Endodermal cell (in vitro differentiated cells): ENCODE measurements around the gene PNCK. TPM values are rescaled to one million over a fixed set of nuclear protein-coding genes. Genes with fewer than 3 reads are reported as not detected.

ENCODE experiments used
- DNase-seq: peaks from one replicate; pipeline ENCODE4 v3.0.0-alpha.2; 2017
- H3K27ac ChIP-seq: 2 replicates; pipeline ENCODE4 v1.5.1; 2013; ENCODE audit warnings: mild to moderate bottlenecking, low read depth, low read length, moderate library complexity
- H3K27me3 ChIP-seq: 2 replicates; pipeline ENCODE4 v1.6.1; 2013; ENCODE audit warnings: mild to moderate bottlenecking, low read length, moderate library complexity; ENCODE audit not compliant: insufficient read depth, control insufficient read depth, poor library complexity, severe bottlenecking
- H3K36me3 ChIP-seq: 2 replicates; pipeline ENCODE4 v1.7.0; 2013; ENCODE audit warnings: mild to moderate bottlenecking, low read length, moderate library complexity; ENCODE audit not compliant: control insufficient read depth, insufficient read depth
- H3K4me1 ChIP-seq: one replicate; pipeline ENCODE4 v1.7.0; 2013; ENCODE audit warnings: low read length; ENCODE audit not compliant: control insufficient read depth, insufficient read depth
- H3K4me3 ChIP-seq: 2 replicates; pipeline ENCODE4 v1.5.1; 2013; ENCODE audit warnings: mild to moderate bottlenecking, low read length, moderate library complexity
- H3K9ac ChIP-seq: 2 replicates; pipeline ENCODE4 v1.6.1; 2013; ENCODE audit warnings: mild to moderate bottlenecking, low read length, moderate library complexity; ENCODE audit not compliant: poor library complexity, severe bottlenecking; ENCODE audit errors: extremely low read depth
- H3K9me3 ChIP-seq: 2 replicates; pipeline ENCODE4 v1.6.1; 2013; ENCODE audit warnings: mild to moderate bottlenecking, low read length, moderate library complexity; ENCODE audit not compliant: control insufficient read depth
- H3K27ac Mint-ChIP-seq: 2 replicates; pipeline ENCODE4 v1.8.0; 2020; ENCODE audit warnings: mixed read lengths
- H3K27me3 Mint-ChIP-seq: 2 replicates; pipeline ENCODE4 v1.8.0; 2021; ENCODE audit warnings: mild to moderate bottlenecking, mixed read lengths; ENCODE audit not compliant: insufficient read depth
- H3K36me3 Mint-ChIP-seq: 2 replicates; pipeline ENCODE4 v1.8.0; 2020; ENCODE audit warnings: low read depth, mixed read lengths
- H3K4me1 Mint-ChIP-seq: 2 replicates; pipeline ENCODE4 v1.8.0; 2020; ENCODE audit warnings: mixed read lengths
- H3K4me3 Mint-ChIP-seq: 2 replicates; pipeline ENCODE4 v1.8.0; 2020; ENCODE audit warnings: mild to moderate bottlenecking, moderate library complexity, mixed read lengths
- H3K9me3 Mint-ChIP-seq: 2 replicates; pipeline ENCODE4 v1.8.0; 2020; ENCODE audit warnings: mild to moderate bottlenecking, mixed read lengths
- CTCF ChIP-seq: fragments of 200-600 bp; sonication (generic); conservative IDR thresholded peaks from 2 replicates; pipeline ENCODE4 v1.5.0; 2021; ENCODE audit warnings: antibody characterized with exemption, mild to moderate bottlenecking
- WGBS, 2 experiments: methylation state at CpG; one replicate each; pipeline versions ENCODE4 v1.1.5 to v1.1.7; 2013; ENCODE audit warnings: missing lambda C conversion rate in 2 of 2, mixed read lengths in 1 of 2; ENCODE audit not compliant: insufficient coverage in 1 of 2, insufficient read length in 1 of 2; 5-methylcytosine and 5-hydroxymethylcytosine counted together
- total RNA-seq, 2 donors: library from RNA; stranded (reverse); fragmentation: NEBNext Ultra II Directional in 1 of 2; extraction: Animal tissue kit (Norgen Biotek cat#: 25700) in 1 of 2; gene quantifications; 2 replicates in 1 of 2; 3 replicates in 1 of 2; pipeline ENCODE4 v1.2.1, GENCODE V29; 2021

The PNCK gene
- total RNA-seq, 2 donors from 2014 or later: 2.8 to 12.9 TPM

- peaks cover 67% of the 10 kb centered on the region for H3K9me3 Mint-ChIP-seq
- 96% methylated on average over 2 of the region's 2 CpGs; no CpG with 5 or more reads in 1 of the 2 experiments for WGBS, 2 experiments
- DNase-seq: no peak
Measured at GRCh38 chrX:153719238-153719637, 45.6 kb upstream of the PNCK start.

GRCh38 chrX:153717445-153717844, 43.8 kb upstream of the PNCK start:
- WGBS, 2 experiments: 99 to 100% methylated on average over 1 to 8 of the region's 9 CpGs
- H3K9ac ChIP-seq: no peak overlapping the region
- H3K27ac ChIP-seq: no peak overlapping the region
- peaks cover 70% of the 10 kb centered on the region for H3K9me3 Mint-ChIP-seq
- no peak overlapping the region for H3K27ac Mint-ChIP-seq
- DNase-seq: no peak
- H3K4me1 ChIP-seq: no peaks in the 10 kb centered on the region
- peaks cover 64% of the 10 kb centered on the region for H3K36me3 ChIP-seq
- H3K27me3 ChIP-seq: no peaks in the 10 kb centered on the region
- no peaks in the 10 kb centered on the region for H3K27me3 Mint-ChIP-seq
- H3K9me3 ChIP-seq: no peaks in the 10 kb centered on the region
- no peak for TF ChIP-seq CTCF
- H3K4me3 Mint-ChIP-seq: no peak overlapping the region
- H3K4me3 ChIP-seq: no peak overlapping the region
- peaks cover 5% of the 10 kb centered on the region for H3K4me1 Mint-ChIP-seq
- peaks cover 64% of the 10 kb centered on the region for H3K36me3 Mint-ChIP-seq

More at GRCh38 chrX:153719238-153719637, 45.6 kb upstream of the PNCK start:
- H3K27ac Mint-ChIP-seq: no peak overlapping the region
- Histone ChIP-seq H3K4me1 (no peaks in the 10 kb centered on the region), H3K4me3 (no peak overlapping the region), H3K27me3 (no peaks in the 10 kb centered on the region), H3K9me3 (no peaks in the 10 kb centered on the region), H3K9ac (no peak overlapping the region), H3K27ac (no peak overlapping the region), H3K36me3 (peaks cover 59% of the 10 kb centered on the region)
- no peak overlapping the region for H3K4me3 Mint-ChIP-seq
- H3K4me1 Mint-ChIP-seq: peaks cover 7% of the 10 kb centered on the region
- no peaks in the 10 kb centered on the region for H3K27me3 Mint-ChIP-seq
- TF ChIP-seq CTCF: no peak
- H3K36me3 Mint-ChIP-seq: peaks cover 58% of the 10 kb centered on the region

GRCh38 chrX:153714256-153714655, 40.6 kb upstream of the PNCK start:
- 83 to 89% methylated on average over 1 to 3 of the region's 3 CpGs for WGBS, 2 experiments
- Mint-ChIP-seq H3K27ac (no peak overlapping the region), H3K9me3 (peaks cover 67% of the 10 kb centered on the region), H3K36me3 (peaks cover 49% of the 10 kb centered on the region), H3K4me1 (no peaks in the 10 kb centered on the region), H3K4me3 (no peak overlapping the region), H3K27me3 (no peaks in the 10 kb centered on the region)
- H3K27ac ChIP-seq: no peak overlapping the region
- TF ChIP-seq CTCF: no peak
- H3K9ac ChIP-seq: no peak overlapping the region
- peaks cover 46% of the 10 kb centered on the region for H3K36me3 ChIP-seq
- H3K4me1 ChIP-seq: no peaks in the 10 kb centered on the region
- H3K27me3 ChIP-seq: no peaks in the 10 kb centered on the region
- DNase-seq: no peak
- no peak overlapping the region for H3K4me3 ChIP-seq
- H3K9me3 ChIP-seq: no peaks in the 10 kb centered on the region
